ENCODE data around the gene ASAP3.

Gene ASAP3

DNA sequence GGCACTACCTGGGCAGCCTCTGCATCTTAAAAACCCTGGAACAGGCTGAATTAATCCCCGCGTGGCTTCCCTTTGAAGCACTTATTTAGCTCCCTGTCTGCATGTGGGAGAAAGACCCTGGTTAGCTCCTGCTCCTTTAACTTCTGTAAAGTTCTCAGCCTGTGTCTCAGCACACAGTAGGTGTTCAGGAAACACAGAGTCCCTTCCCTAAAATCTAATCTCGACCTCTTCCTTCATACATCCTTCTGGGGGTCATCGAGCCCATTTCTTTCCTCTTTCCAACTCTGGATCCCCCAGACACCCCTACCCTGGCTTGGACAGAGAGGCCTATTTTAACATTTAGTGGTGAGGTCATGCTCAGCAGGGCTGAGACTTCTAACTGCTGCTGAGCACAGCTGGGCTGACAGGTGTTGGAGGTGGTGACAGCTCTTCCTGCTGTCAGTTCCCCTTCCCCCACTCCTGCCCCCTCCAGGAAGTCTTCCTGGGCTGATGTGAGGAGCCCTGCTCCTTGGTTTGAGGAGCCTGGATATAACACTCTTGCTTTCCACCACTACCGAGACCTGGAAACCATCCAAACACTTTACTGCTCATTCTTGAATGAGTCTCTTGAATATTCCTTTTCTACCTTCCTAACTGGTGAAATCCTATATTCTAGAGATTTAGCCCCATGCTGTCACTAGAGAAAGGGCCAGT, 41.7 kb upstream of the ASAP3 start (continued):
- TF ChIP-seq ZBTB11 (tag by site-specific recombination; conservative IDR thresholded peaks at IDR 0.05; ENCODE audit: low read depth) = no peak
- no peak for TF ChIP-seq ZNF544 (tag by site-specific recombination; IDR thresholded peaks at IDR 0.05)
- no peak for TF ChIP-seq EGR2 (tag by site-specific recombination; IDR thresholded peaks at IDR 0.05; ENCODE audit: low read depth)
- no peak for TF ChIP-seq ZNF623 (tag by site-specific recombination; IDR thresholded peaks at IDR 0.05)
- TF ChIP-seq ZNF175 (tag by site-specific recombination; IDR thresholded peaks at IDR 0.05) = no peak
- TF ChIP-seq OSR2 (tag by site-specific recombination; IDR thresholded peaks at IDR 0.05) = 0 out of 2 replicates have a peak, but pooled peaks have one; percentile 12
- no peak for TF ChIP-seq ZNF324 (tag by site-specific recombination; IDR thresholded peaks at IDR 0.05)
- TF ChIP-seq, protein P1, sequence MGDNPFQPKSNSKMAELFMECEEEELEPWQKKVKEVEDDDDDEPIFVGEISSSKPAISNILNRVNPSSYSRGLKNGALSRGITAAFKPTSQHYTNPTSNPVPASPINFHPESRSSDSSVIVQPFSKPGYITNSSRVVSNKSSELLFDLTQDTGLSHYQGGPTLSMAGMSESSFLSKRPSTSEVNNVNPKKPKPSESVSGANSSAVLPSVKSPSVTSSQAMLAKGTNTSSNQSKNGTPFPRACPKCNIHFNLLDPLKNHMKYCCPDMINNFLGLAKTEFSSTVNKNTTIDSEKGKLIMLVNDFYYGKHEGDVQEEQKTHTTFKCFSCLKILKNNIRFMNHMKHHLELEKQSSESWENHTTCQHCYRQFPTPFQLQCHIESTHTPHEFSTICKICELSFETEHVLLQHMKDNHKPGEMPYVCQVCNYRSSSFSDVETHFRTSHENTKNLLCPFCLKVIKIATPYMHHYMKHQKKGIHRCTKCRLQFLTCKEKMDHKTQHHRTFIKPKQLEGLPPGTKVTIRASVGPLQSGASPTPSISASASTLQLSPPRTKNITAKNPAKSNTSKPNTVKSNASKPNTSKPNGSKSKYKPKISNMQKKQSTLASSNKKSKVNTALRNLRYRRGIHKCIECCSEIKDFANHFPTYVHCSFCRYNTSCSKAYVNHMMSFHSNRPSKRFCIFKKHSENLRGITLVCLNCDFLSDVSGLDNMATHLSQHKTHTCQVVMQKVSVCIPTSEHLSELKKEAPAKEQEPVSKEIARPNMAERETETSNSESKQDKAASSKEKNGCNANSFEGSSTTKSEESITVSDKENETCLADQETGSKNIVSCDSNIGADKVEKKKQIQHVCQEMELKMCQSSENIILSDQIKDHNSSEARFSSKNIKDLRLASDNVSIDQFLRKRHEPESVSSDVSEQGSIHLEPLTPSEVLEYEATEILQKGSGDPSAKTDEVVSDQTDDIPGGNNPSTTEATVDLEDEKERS (tag by site-specific recombination; IDR thresholded peaks at IDR 0.05) = no peak
- no peak for TF ChIP-seq ZNF626 (tag by site-specific recombination; IDR thresholded peaks at IDR 0.05)
- TF ChIP-seq, protein P2, sequence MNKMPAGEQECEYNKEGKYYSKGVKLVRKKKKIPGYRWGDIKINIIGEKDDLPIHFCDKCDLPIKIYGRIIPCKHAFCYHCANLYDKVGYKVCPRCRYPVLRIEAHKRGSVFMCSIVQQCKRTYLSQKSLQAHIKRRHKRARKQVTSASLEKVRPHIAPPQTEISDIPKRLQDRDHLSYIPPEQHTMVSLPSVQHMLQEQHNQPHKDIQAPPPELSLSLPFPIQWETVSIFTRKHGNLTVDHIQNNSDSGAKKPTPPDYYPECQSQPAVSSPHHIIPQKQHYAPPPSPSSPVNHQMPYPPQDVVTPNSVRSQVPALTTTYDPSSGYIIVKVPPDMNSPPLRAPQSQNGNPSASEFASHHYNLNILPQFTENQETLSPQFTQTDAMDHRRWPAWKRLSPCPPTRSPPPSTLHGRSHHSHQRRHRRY (tag by site-specific recombination; IDR thresholded peaks at IDR 0.05) = no peak
- 0 out of 2 replicates have a peak, but pooled peaks have one; percentile 22 for TF ChIP-seq GLIS1 (tag by site-specific recombination; IDR thresholded peaks at IDR 0.05)
- no peak for TF ChIP-seq ZNF132 (tag by site-specific recombination; IDR thresholded peaks at IDR 0.05; ENCODE audit: borderline replicate concordance)
- TF ChIP-seq ZNF155 (tag by site-specific recombination; IDR thresholded peaks at IDR 0.05) = no peak
- no peak for TF ChIP-seq MEIS1 (CRISPR knock-in tag; IDR thresholded peaks at IDR 0.05; ENCODE audit: borderline replicate concordance)
- TF ChIP-seq ZNF19 (tag by site-specific recombination; IDR thresholded peaks at IDR 0.05; ENCODE audit: low read depth) = no peak
- TF ChIP-seq ZIC2 (tag by site-specific recombination; IDR thresholded peaks at IDR 0.05) = peak; percentile 80
- TF ChIP-seq REPIN1 (tag by site-specific recombination; IDR thresholded peaks at IDR 0.05; ENCODE audit: low read depth) = no peak
- no peak for TF ChIP-seq YY1 (tag by site-specific recombination; IDR thresholded peaks at IDR 0.05)
- TF ChIP-seq PRDM1 (tag by site-specific recombination; IDR thresholded peaks at IDR 0.05) = peak; percentile 53; the same call in 1 of the 2 replicates
- 0 out of 2 replicates have a peak, but pooled peaks have one; percentile 45 for TF ChIP-seq ZBTB20 (tag by site-specific recombination; IDR thresholded peaks at IDR 0.05)
- TF ChIP-seq, protein P3, sequence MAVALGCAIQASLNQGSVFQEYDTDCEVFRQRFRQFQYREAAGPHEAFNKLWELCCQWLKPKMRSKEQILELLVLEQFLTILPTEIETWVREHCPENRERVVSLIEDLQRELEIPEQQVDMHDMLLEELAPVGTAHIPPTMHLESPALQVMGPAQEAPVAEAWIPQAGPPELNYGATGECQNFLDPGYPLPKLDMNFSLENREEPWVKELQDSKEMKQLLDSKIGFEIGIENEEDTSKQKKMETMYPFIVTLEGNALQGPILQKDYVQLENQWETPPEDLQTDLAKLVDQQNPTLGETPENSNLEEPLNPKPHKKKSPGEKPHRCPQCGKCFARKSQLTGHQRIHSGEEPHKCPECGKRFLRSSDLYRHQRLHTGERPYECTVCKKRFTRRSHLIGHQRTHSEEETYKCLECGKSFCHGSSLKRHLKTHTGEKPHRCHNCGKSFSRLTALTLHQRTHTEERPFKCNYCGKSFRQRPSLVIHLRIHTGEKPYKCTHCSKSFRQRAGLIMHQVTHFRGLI (tag by site-specific recombination; IDR thresholded peaks at IDR 0.05) = no peak
- TF ChIP-seq, protein P4, sequence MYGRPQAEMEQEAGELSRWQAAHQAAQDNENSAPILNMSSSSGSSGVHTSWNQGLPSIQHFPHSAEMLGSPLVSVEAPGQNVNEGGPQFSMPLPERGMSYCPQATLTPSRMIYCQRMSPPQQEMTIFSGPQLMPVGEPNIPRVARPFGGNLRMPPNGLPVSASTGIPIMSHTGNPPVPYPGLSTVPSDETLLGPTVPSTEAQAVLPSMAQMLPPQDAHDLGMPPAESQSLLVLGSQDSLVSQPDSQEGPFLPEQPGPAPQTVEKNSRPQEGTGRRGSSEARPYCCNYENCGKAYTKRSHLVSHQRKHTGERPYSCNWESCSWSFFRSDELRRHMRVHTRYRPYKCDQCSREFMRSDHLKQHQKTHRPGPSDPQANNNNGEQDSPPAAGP (tag by site-specific recombination; IDR thresholded peaks at IDR 0.05) = no peak
- TF ChIP-seq YY2 (tag by site-specific recombination; IDR thresholded peaks at IDR 0.05) = no peak
- TF ChIP-seq, protein P5, sequence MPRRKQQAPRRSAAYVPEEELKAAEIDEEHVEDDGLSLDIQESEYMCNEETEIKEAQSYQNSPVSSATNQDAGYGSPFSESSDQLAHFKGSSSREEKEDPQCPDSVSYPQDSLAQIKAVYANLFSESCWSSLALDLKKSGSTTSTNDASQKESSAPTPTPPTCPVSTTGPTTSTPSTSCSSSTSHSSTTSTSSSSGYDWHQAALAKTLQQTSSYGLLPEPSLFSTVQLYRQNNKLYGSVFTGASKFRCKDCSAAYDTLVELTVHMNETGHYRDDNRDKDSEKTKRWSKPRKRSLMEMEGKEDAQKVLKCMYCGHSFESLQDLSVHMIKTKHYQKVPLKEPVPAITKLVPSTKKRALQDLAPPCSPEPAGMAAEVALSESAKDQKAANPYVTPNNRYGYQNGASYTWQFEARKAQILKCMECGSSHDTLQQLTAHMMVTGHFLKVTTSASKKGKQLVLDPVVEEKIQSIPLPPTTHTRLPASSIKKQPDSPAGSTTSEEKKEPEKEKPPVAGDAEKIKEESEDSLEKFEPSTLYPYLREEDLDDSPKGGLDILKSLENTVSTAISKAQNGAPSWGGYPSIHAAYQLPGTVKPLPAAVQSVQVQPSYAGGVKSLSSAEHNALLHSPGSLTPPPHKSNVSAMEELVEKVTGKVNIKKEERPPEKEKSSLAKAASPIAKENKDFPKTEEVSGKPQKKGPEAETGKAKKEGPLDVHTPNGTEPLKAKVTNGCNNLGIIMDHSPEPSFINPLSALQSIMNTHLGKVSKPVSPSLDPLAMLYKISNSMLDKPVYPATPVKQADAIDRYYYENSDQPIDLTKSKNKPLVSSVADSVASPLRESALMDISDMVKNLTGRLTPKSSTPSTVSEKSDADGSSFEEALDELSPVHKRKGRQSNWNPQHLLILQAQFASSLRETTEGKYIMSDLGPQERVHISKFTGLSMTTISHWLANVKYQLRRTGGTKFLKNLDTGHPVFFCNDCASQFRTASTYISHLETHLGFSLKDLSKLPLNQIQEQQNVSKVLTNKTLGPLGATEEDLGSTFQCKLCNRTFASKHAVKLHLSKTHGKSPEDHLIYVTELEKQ (tag by site-specific recombination; IDR thresholded peaks at IDR 0.05; ENCODE audit: borderline replicate concordance) = 0 out of 2 replicates have a peak, but pooled peaks have one; percentile 34
- no peak for TF ChIP-seq KLF1 (tag by site-specific recombination; IDR thresholded peaks at IDR 0.05)
